ENCODE measurements around the gene PSTPIP1.

DNA sequence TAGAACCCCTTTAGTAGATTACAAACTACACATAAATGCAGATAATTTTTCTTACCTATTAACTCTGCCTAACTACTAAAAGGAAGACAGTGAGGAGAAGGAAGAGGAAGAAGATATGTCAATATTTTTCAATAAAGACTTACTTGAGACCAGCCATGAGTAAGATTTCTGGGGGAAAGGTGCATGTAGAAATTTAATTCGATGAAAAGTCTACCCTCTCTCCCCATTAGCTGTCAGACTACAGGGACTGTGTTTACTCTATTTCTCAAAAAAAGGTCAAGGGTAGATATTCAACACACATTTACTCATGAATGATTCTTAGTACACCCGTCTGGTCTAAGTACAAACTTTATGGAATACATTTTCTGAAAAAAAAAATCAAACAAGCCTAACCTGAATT is 69.1 kb downstream of the PSTPIP1 start:
- TF ChIP-seq, protein P1, sequence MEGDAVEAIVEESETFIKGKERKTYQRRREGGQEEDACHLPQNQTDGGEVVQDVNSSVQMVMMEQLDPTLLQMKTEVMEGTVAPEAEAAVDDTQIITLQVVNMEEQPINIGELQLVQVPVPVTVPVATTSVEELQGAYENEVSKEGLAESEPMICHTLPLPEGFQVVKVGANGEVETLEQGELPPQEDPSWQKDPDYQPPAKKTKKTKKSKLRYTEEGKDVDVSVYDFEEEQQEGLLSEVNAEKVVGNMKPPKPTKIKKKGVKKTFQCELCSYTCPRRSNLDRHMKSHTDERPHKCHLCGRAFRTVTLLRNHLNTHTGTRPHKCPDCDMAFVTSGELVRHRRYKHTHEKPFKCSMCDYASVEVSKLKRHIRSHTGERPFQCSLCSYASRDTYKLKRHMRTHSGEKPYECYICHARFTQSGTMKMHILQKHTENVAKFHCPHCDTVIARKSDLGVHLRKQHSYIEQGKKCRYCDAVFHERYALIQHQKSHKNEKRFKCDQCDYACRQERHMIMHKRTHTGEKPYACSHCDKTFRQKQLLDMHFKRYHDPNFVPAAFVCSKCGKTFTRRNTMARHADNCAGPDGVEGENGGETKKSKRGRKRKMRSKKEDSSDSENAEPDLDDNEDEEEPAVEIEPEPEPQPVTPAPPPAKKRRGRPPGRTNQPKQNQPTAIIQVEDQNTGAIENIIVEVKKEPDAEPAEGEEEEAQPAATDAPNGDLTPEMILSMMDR (IDR thresholded peaks at IDR 0.05), result no peak
- no peak for TF ChIP-seq POLR2A (IDR thresholded peaks at IDR 0.05)

Measured in breast epithelium (tissue), 3 donors.